Measurements from ENCODE around the gene ITFG1. TPM values are rescaled to one million over a fixed set of nuclear protein-coding genes. Genes with fewer than 3 reads are reported as not detected.

The ITFG1 gene
- total RNA-seq = 27.4 and 30.1 TPM in 2 replicates

DNA sequence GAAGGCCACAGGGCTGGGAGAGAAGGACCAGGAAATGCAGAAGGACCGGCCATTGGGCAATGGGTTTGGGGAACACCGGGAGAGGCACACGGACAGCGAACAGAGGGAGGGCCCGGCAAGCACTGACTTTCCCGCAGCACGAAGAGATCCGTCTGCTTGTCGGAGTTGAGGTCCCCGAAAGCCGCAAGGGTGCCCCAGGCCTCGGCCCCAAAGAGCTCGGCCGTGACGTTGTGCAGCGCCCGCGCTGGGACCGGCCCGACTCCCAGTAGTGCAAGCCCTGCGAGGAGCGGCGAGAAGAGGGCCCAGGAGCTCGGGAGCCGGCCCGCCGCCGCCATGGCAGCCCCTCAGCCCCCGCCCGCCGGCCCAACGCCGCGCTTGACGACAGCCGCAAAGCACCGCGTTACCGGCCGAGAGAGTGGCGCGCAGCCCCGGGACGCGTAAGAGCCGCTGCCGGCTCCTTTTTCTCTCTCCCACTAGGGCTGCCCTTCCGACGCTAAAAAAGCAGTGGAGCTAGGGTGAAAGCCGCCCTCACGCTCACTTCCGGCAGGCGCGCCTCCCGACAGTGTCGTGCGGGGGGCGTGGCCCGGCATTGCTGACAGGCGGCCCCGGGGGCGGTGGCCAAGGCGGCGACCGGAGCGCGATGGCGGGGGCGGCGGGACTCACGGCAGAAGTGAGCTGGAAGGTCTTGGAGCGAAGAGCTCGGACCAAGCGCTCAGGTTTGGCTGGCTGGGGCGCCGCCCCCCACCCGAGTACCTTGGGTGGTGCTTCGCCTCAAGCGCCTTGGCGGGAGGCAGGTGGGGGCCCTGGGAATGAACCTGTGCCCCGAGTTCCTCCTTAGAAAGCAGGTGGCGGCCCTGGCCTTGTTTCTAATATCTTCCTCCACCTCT, at the start of gene ITFG1, which contains the start of gene PHKB:
TSS of gene ITFG1 (minus strand) at position 353 of the 887 bp plus-strand sequence. CDS start at position 335, 18 bp downstream.
TSS of gene PHKB (plus strand) at position 621 of the 887 bp plus-strand sequence. CDS start at position 641, 20 bp downstream.
- intact Hi-C loops (cut with micrococcal nuclease) = loop anchor here (1.0 to 10.0 kb wide), 20 partner anchors 107 to 1148 kb away; partner anchors contain the start of genes DNAJA2, GPT2, NETO2 and ORC6

DNA sequence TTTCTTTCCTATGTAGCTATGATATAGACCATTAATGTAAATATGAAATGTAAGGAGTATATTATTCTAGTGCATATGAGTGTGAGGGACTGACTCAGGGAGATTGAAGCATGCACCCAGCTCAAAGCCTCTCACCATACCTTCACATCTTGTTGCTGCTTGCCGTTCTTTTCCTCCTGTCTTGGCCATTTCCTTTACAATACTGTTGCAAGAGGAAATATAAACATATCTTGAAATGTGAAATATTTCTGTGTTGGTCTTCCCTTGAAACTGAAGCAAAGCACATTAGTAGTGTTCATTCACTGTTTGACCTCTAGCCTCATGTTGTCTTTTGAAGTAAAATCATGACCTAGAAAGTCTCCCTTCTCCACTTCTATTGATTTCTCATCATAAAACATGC, 46.8 kb upstream of the ITFG1 start:
- intact Hi-C loops (cut with micrococcal nuclease) = no loop called here

DNA sequence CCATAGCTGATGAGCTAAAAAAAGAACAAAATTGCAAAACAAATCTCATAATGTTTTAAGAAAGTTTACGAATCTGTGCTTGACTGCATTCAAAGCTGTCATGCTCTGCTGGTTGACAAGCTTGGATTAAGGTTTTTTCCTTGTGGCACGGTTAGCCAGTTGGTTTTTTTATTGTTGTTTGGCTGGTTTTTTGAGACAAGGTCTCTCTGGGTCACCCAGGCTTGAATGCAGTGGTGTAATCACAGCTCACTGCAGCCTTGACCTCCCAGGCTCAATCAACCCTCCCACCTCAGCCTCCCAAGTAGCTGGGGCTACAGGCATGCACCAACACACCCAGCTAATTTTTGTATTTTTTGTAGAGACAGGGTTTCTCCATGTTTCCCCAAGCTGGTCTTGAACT, 45.9 kb upstream of the ITFG1 start:
- intact Hi-C loops (cut with micrococcal nuclease) = no loop called here

DNA sequence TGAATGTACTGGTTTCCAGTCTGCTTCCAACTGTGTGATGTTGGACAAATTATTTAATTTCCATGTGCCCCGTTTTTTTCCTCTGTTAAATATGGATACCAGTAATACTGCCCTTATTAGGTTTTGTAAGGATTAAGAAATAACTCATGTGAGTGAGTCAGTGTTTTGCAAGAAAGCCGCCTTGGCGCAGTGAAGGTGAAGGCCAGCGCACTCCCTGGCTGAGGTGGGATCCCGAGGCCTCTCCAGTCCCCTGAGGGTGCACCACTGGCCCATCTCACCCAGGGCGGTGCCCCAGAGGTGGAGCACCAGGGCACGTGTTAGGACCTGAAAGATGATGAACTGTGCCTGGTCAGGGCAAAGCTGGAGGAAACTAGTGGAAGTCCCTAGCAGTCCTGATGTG, 43.7 kb upstream of the ITFG1 start:
- intact Hi-C loops (cut with micrococcal nuclease) = no loop called here

DNA sequence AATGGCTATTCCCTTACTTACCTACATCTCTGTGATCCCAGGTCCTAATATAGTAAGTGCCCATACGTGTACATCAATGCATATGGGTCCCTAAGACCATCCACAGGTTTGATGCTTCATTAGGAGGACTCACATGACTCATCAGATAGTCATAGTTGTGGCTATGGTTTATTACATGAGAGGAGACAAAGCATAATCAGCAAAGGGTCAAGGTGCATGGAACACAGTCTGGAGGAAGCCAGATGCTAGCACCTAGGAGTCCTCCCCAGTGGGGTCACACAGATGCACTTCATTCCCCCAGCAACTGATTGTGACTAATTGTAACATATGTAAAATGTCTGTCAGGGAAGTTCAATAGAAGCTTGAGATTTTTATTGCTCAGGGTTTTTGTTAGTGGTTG, 43.1 kb upstream of the ITFG1 start:
- intact Hi-C loops (cut with micrococcal nuclease) = no loop called here

DNA sequence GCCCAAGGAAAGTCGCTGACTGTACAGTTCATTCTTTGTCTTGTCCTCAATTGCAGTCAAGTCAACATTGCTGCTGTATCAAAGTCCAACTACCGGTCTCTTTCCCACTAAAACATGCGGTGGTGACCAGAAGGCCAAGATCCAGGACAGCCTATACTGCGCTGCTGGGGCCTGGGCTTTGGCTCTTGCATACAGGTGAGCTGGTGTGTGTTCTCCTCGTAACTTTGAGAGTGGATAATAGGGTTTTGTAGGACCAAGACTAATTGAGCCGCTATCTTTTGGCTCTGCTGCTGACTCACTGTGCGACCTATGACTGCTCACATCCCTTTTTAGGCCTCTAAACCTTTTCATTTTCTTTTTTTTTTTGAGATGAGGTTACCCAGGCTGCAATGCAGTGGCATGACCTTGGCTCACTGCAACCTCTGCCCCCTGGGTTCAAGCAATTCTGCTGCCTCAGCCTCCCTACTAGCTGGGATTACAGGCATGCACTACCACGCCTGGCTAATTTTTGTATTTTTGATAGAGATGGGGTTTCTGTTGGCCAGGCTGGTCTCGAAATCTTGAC, 38.9 kb upstream of the ITFG1 start:
- intact Hi-C loops (cut with micrococcal nuclease) = no loop called here

DNA sequence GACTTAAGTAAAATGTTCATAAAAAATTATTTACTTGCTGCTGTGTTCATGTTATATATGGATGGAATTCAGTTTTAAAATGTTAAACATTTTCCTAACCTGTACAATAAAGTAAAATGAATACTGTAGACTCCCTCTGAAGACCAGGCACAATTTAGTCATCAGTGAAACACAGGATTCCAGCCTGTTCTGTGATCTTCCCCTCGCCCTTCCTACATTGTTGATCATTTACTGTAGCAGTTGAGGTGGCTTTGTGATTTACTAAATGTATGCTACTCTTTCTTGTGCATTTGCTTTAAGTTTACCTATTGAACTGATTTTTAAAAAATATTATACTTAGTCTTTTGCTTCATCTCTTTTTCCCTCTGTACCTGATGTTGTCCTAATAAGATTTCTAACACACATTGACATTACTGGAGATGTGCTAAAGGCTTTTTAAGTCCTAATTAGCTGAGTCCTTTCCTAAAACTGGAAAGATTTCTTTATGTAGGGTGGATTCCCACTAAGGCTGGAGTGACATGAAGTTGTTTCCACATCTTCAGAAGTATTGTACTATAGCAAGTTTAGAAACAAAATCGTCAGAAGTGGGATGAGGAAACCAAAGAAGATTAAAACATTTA, 38.3 kb upstream of the ITFG1 start:
- intact Hi-C loops (cut with micrococcal nuclease) = no loop called here

DNA sequence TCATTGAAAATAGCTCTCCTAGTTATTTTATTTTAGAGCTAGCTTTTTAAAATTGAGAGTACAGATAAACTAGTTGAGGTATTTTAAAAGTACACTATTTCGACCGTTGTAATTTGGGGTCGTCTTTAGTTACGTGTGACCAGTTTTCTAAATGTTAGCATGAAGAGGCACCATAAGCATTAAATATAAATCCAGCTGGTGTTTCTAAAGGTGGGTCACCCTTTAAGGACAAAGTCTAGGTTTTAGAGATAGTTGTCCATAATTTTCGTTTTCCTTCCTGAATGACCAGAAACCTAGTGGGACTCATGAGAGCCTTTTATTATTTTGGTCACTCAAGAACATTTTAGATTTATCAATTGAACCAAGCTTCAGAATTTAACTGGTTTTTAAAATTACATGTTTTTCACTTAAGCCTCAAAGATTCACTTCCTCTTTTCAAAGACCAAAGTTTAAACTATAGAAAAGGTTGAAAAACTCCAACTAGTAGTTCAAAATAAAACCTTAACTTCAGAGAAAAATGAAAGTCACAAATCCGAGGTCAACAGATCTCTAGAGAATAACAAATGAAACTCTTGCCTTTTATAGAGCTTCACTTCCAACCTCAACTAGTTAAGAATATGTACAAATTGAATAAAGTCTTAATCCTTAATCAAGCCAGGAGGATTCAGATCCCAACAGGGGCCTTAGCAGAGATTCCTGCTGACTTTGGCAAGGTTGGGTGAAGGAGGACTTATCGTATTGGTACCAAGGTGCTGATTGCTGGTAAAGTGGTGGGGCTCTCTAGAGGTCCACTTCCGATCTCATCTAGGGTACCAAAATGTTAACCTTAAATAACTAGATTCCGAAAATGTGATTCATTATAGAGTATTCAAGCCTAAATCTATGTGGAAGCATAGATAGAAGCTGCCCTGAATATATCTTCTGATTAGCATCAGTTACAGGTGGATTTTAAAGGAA, 32.8 kb upstream of the ITFG1 start:
- intact Hi-C loops (cut with micrococcal nuclease) = no loop called here

DNA sequence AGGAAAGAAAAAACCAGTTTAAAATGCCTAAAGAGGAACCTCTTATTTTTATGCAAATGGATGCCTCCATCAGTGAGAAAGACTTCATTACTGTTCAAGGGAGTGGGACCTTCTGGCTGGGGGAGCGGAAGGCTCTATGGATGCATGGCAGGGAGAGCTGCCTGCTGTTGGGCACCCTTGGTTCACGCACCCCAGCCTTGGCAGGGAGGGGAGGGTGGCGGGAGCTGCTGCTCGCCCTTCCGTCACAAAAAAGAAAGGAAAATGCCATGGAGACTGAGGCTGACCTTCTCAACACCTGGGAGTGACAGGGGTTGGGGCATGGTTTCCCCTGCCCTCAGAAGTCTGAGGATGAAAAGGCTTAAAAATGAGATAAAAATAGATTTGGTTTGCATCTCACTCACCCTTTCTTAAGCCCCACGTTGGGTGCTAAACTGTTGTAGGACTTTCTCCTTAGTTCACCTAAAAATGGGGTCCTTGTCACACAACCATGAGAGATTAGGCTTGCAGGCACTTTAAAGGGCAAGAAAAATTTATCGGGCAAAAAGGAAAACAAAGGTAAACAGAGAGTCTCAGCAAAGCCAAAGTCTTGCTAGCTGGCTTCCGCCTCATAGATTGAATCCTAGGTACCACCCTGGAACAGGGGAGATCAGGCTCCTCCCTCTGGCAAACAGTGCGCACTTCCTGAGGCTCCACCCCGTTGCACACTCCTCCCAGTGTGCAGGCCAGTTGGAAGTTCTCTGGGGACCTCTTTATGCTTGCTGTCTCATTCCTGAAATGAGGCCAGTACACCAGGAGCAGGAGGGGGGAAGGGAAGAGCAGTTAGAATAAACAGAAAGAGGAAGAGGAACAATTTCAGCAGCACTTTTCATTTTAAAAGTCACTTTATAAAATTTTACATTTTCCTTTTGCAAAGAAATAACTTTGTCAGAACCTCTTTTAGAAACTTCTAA, 31.8 kb upstream of the ITFG1 start:
- intact Hi-C loops (cut with micrococcal nuclease) = no loop called here

DNA sequence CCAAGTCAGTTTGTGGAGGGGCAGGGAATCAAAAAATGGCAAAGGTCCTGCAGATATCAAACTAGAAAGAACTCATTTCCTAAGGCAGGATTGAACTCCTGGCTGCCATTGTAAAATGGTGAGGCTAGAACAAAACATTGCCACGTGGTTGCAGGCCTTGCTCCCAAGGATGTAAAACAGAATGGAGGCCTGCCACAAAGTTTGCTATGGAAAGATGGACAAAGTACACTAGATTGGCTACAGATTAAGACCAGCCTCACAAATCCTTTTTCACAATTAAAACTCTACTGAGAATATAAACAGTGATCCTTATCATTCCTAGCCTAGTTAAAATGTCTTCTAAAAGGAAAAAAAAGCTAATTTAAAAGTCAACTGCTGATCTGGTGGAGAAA, 31.2 kb upstream of the ITFG1 start:
- intact Hi-C loops (cut with micrococcal nuclease) = no loop called here

DNA sequence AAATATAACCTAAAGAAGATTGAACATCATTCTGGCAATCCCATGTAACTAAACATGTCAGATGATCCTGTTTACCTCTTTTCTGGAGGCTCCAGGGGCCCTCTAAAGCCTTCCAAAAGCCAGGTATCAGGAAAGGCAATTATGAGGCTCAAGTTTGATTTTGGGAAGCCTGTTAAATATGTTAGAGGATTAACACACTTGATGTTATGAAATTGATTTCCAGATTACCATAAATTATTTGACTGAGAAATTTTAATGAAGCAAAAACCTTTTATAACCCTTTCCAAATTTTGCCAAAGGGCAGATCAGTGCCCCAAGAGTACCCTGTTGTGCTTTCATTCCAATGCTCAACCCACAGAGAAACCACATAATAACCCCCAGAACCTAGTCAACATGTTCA, 29.6 kb upstream of the ITFG1 start:
- intact Hi-C loops (cut with micrococcal nuclease) = no loop called here

DNA sequence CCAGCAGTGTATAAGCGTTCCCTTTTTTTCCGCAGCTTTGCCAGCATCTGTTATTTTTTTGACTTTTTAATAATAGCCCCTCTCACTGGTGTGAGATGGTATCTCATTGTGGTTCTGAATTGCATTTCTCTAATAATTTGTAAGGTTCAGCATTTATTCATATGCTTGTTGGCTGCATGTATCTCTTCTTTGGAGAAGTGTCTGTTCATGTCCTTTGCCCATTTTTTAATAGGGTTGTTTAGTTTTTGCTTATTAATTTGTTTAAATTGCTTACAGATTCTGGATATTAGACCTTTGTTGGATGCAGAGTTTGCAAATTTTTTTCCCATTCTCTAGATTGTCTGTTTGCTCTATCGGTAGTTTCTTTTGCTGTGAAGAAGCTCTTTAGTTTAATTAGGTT, 27.2 kb upstream of the ITFG1 start:
- intact Hi-C loops (cut with micrococcal nuclease) = no loop called here

DNA sequence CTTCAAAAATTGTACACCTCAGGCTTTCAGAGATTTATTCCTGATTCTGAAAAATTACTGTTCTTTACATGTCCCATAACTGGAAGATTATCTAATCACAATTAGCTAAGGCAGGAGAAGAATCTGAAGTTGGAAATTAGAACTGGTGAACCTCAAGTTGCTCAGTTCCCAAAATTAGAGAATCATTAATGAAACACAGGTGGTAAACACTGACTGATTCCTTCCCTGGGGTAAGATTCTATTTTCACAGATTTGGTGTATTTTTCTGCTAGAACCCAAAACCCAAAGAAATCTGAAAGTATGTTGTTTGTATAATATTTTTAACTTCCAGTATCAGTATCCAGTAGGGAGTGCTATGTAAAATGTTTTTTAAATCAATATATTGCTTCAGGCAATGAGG, 26.0 kb upstream of the ITFG1 start:
- intact Hi-C loops (cut with micrococcal nuclease) = no loop called here

DNA sequence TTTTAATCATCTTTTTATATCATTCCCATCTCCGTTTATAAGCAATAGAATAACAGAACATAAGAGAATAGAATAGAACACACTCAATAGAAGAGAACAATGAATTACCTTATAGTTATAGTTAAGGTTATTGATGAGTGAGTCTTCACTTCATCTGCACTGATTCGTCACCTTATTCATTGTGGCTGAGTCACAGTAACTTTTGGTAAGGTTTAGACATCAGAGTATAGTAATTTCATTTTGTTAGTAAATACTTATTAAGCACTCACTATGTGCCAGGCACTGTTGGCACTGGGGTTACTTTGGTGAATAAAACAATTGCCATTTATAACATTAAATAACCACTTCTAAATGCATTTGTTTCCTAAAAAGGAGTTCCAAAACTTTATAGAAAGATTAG, 22.8 kb upstream of the ITFG1 start:
- intact Hi-C loops (cut with micrococcal nuclease) = no loop called here

DNA sequence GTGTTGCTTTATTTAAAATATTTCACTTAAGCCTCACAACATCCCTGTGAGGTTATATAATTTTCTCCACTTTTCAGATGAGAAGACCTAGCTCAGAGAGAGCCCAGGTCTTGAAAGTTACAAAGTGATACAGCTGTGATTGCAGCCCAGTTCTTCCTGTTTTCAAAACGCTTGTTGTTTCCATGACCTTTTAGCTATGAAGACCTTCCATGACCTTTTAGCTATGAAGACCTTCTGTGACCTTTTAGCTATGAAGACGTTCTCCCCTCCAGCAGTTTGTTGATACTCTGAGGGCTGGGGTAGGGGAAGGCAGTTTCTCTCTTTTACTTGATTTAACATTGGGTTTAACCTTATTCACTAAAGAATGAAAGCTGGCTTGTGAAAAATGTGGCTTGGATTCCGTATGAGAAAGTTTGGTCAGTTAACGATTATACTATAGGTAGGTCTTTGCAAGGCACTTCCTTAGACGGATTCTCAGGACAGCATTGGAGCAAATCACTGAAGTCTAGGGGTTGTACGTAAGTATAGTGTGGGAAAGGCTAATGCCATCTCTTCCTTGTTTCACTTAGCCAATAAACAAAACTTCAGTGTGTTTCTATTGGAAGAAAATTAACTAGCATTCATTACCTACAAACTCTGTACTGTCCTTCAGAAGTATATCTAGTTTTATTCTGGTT, 21.0 kb upstream of the ITFG1 start:
- intact Hi-C loops (cut with micrococcal nuclease) = no loop called here

DNA sequence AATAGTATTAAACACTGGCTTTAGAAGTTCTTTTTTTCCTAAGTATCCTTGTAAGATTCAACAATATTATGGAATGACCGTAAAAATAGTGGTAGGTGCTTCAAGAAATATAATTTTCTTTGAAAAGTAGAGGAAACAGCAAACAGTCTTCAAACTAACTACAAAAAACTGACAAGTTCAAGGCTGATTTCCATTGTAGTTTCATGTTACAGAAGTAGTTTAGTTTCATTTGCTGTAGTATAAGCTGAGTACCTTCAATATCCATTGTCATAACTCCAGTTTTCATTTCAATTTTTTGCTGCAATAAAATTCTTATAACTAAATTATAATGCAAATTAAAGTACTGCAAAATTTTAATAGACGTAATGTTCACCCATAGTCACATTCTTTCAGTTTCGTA, 19.5 kb upstream of the ITFG1 start:
- intact Hi-C loops (cut with micrococcal nuclease) = no loop called here

DNA sequence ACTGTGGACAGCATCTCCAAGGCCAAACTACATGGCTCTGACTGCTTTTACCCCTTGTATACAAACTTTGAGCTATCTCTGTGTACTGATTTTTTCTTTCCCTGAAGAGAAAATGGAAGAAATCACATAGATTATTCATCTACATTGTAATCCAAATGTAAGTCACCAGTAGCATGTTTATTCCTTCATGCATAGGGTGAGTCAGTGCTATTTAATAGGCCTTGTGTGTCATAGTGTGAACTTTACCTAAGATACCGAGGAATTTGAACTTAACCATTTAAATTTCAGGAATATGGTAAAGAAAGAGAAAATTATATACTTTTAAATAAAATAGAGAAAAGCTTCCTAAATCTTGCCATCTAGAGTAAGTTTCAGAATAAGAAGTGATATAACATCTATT, 16.8 kb upstream of the ITFG1 start:
- intact Hi-C loops (cut with micrococcal nuclease) = no loop called here

DNA sequence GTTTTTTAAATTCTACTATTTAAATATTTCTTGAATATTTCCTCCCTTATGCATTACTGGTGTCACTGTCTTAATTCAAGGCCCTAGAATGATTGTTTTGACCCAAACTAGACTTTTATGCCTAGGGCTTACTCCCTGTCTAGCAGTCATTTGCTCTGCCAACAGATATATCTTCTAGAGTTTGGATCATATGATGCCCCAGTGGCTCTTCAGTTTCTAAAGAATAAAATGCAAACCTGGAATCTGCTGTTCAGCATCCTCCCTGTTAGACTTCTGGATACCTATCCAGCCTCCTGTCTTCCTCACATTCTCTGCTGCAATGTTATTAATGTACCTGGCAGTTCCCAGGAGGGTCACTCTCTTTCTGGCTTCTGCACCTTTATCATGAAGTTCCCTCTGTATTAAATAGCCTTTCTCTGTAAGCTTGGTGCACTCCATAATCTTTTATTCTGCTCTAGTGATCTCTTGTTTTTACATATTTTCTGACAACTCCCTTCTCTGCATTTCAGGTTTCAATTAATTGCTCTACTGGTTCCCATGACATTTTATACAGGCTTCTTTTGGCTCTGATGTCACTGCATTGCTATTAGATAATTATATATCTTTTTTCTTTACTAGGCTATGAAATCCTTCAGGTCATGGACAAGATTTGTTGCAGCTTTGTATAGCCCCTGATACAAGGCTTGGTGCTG, 15.9 kb upstream of the ITFG1 start:
- intact Hi-C loops (cut with micrococcal nuclease) = no loop called here

DNA sequence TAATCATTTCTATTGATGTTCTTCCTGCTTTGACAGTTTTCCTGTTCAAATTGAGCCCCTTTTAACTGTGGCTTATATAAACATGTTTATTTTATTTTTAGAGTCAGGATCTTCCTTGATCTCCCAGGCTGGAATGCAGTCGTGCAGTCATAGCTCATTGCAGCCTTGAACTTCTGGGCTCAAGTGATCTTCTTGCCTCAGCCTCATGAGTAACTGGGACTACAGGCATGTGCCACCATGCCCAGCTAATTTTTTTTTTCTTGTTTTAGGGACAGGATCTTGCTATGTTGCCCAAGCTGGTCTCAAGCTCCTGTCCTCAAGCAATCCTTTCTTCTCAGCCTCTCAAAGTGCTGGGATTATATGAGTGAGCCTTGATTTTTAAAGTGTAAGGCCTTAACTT, 14.9 kb upstream of the ITFG1 start:
- intact Hi-C loops (cut with micrococcal nuclease) = no loop called here

Data from T-helper 1 cell treated with Interleukin-12 subunit alpha and Interleukin-12 subunit beta and Interleukin-4 antibody, amounts not matched to agents 30 ng/mL and 1 ng/mL, for 36 hours (primary cell).